CD14-positive monocyte (primary cell): Measurements from ENCODE around the gene IRX4. TPM values are rescaled to one million over a fixed set of nuclear protein-coding genes. Genes with fewer than 3 reads are reported as not detected.

ENCODE experiments used
- DNase-seq, 3 donors: peaks; one replicate each; pipeline ENCODE4 v3.0.0-alpha.2; 2011 to 2022
- H2AFZ ChIP-seq: 2 replicates; pipeline ENCODE4 v1.6.0; 2012; ENCODE audit warnings: mild to moderate bottlenecking, low read depth, low read length, inconsistent platforms; ENCODE audit not compliant: insufficient read depth, poor library complexity, severe bottlenecking
- H3K27ac ChIP-seq, 2 donors: 1 replicate in 1 of 2; 2 replicates in 1 of 2; pipeline ENCODE4 v1.5.1; 2012 to 2013; ENCODE audit warnings: low read length in 2 of 2, control low read depth in 1 of 2, inconsistent platforms in 1 of 2, low read depth in 1 of 2, mild to moderate bottlenecking in 1 of 2
- H3K27me3 ChIP-seq, 2 donors: one replicate each; pipeline versions ENCODE4 v1.6.0 to v1.6.1; 2011 to 2013; ENCODE audit warnings: low read length in 2 of 2; ENCODE audit not compliant: control insufficient read depth in 2 of 2, insufficient read depth in 2 of 2
- H3K36me3 ChIP-seq, 2 donors: replicated peaks in 1 of 2; 1 replicate in 1 of 2; 2 replicates in 1 of 2; pipeline versions ENCODE4 v1.5.1 to v1.6.1; 2012 to 2013; ENCODE audit warnings: low read length in 2 of 2, control low read depth in 1 of 2, inconsistent platforms in 1 of 2, mild to moderate bottlenecking in 1 of 2; ENCODE audit not compliant: insufficient read depth in 2 of 2, control insufficient read depth in 1 of 2
- H3K4me1 ChIP-seq, 2 donors: 1 replicate in 1 of 2; 2 replicates in 1 of 2; pipeline versions ENCODE4 v1.5.1 to v1.6.1; 2012 to 2013; ENCODE audit warnings: low read length in 2 of 2, control low read depth in 1 of 2, inconsistent platforms in 1 of 2, mild to moderate bottlenecking in 1 of 2, moderate library complexity in 1 of 2; ENCODE audit not compliant: insufficient read depth in 2 of 2, control insufficient read depth in 1 of 2
- H3K4me2 ChIP-seq: replicated peaks from 2 replicates; pipeline ENCODE3; 2012; ENCODE audit warnings: low read length, moderate library complexity, mild to moderate bottlenecking; ENCODE audit not compliant: poor library complexity, severe bottlenecking; ENCODE audit errors: extremely low read depth
- H3K4me3 ChIP-seq, 3 experiments: fragments of 200-600 bp in 1 of 3; sonication (generic) in 1 of 3; replicated peaks in 1 of 3; 1 replicate in 2 of 3; 2 replicates in 1 of 3; pipeline ENCODE4 v1.5.1; 2011 to 2013; ENCODE audit warnings: low read length in 3 of 3, mild to moderate bottlenecking in 3 of 3, control low read depth in 2 of 3, low read depth in 2 of 3, inconsistent platforms in 1 of 3, moderate library complexity in 1 of 3
- H3K79me2 ChIP-seq: 2 replicates; pipeline ENCODE4 v1.6.0; 2012; ENCODE audit warnings: mild to moderate bottlenecking, control low read depth, inconsistent platforms, low read length, moderate library complexity; ENCODE audit not compliant: insufficient read depth
- H3K9ac ChIP-seq: 2 replicates; pipeline ENCODE4 v1.6.0; 2017; ENCODE audit warnings: low read length, mild to moderate bottlenecking; ENCODE audit not compliant: insufficient read depth, poor library complexity, severe bottlenecking
- H3K9me3 ChIP-seq, 2 donors: replicated peaks in 1 of 2; 1 replicate in 1 of 2; 2 replicates in 1 of 2; pipeline versions ENCODE4 v1.5.1 to v1.6.1; 2012 to 2013; ENCODE audit warnings: low read length in 2 of 2, control low read depth in 1 of 2; ENCODE audit not compliant: control insufficient read depth in 1 of 2, insufficient read depth in 1 of 2
- H4K20me1 ChIP-seq: 2 replicates; pipeline ENCODE4 v1.6.0; 2012; ENCODE audit warnings: mild to moderate bottlenecking, low read length, control low read depth, moderate library complexity; ENCODE audit not compliant: insufficient read depth
- H3K27ac Mint-ChIP-seq, 7 donors: one replicate each; pipeline ENCODE4 v1.8.0; 2020; ENCODE audit warnings: mild to moderate bottlenecking in 7 of 7, mixed read lengths in 7 of 7, moderate library complexity in 6 of 7, inconsistent platforms in 2 of 7
- H3K27me3 Mint-ChIP-seq, 3 donors: one replicate each; pipeline ENCODE4 v1.8.0; 2021 to 2022; ENCODE audit warnings: low read depth in 3 of 3, mild to moderate bottlenecking in 3 of 3, mixed read lengths in 3 of 3, moderate library complexity in 3 of 3, inconsistent platforms in 1 of 3
- H3K36me3 Mint-ChIP-seq, 2 donors: one replicate each; pipeline ENCODE4 v1.8.0; 2020; ENCODE audit warnings: mixed read lengths in 2 of 2, inconsistent platforms in 1 of 2, mild to moderate bottlenecking in 1 of 2
- H3K4me1 Mint-ChIP-seq: one replicate; pipeline ENCODE4 v1.8.0; 2020; ENCODE audit warnings: mild to moderate bottlenecking, mixed read lengths
- H3K4me3 Mint-ChIP-seq, 2 donors: one replicate each; pipeline ENCODE4 v1.8.0; 2020; ENCODE audit warnings: mild to moderate bottlenecking in 2 of 2, mixed read lengths in 2 of 2, moderate library complexity in 1 of 2
- H3K9me3 Mint-ChIP-seq, 7 donors: one replicate each; pipeline ENCODE4 v1.8.0; 2020 to 2022; ENCODE audit warnings: mixed read lengths in 7 of 7, mild to moderate bottlenecking in 6 of 7, moderate library complexity in 6 of 7, inconsistent platforms in 2 of 7
- CTCF ChIP-seq: fragments of 200-600 bp; IDR thresholded peaks from one replicate; pipeline ENCODE4 v1.8.0; 2022; ENCODE audit warnings: antibody characterized with exemption, mild to moderate bottlenecking
- WGBS: methylation state at CpG from one replicate; pipeline ENCODE4 v1.1.5; 2013; ENCODE audit warnings: missing lambda C conversion rate; ENCODE audit not compliant: insufficient coverage; 5-methylcytosine and 5-hydroxymethylcytosine counted together
- intact Hi-C, 2 donors: fragments of 100-400 bp; cut with micrococcal nuclease; formaldehyde crosslinking; loops; one replicate each; pipeline versions ENCODE4 v1.15.0 to v1.15.1; 2023
- polyA plus RNA-seq, 3 donors: library from polyadenylated mRNA; depleted of rRNA in 1 of 3; unstranded in 2 of 3; stranded (reverse) in 1 of 3; fragments of 300-500 nt in 2 of 3; fragments of >200 nt in 1 of 3; fragmentation: Illumina TruSeq in 2 of 3; gene quantifications; 1 replicate in 2 of 3; 2 replicates in 1 of 3; pipeline ENCODE4 v1.2.3, GENCODE V29; 2012 to 2021

The IRX4 gene
- polyA plus RNA-seq, 3 donors: not detected

GRCh38 chr5:1868886-1869475 is 13.7 kb downstream of the IRX4 start:
- Mint-ChIP-seq H3K36me3 (no peaks in the 10 kb centered on the region), H3K9me3 (peaks cover 0 to 3% (median 0%) of the 10 kb centered on the region in 7 donors), H3K27me3 (peaks cover 38 to 62% (median 53%) of the 10 kb centered on the region in 3 donors), H3K4me3 (peak overlapping the region in 1 of 2 donors; percentile 16), H3K4me1 (no peaks in the 10 kb centered on the region), H3K27ac (no peak overlapping the region)
- no peak overlapping the region for H3K4me3 ChIP-seq
- H2AFZ ChIP-seq: no peak overlapping the region
- H3K27me3 ChIP-seq: peaks cover 9 to 43% of the 10 kb centered on the region in 2 donors
- H3K27ac ChIP-seq: no peak overlapping the region
- H3K4me2 ChIP-seq: no peak overlapping the region
- no peaks in the 10 kb centered on the region for H4K20me1 ChIP-seq
- TF ChIP-seq CTCF: no peak
- H3K36me3 ChIP-seq: no peaks in the 10 kb centered on the region
- no peak for DNase-seq
- H3K9ac ChIP-seq: no peak overlapping the region
- H3K79me2 ChIP-seq: no peaks in the 10 kb centered on the region
- no peaks in the 10 kb centered on the region for H3K4me1 ChIP-seq
- WGBS: 78% methylated on average over 19 of the region's 19 CpGs
- H3K9me3 ChIP-seq: peaks cover 9 to 13% of the 10 kb centered on the region in 2 donors
- intact Hi-C loops: no loop called here

DNA sequence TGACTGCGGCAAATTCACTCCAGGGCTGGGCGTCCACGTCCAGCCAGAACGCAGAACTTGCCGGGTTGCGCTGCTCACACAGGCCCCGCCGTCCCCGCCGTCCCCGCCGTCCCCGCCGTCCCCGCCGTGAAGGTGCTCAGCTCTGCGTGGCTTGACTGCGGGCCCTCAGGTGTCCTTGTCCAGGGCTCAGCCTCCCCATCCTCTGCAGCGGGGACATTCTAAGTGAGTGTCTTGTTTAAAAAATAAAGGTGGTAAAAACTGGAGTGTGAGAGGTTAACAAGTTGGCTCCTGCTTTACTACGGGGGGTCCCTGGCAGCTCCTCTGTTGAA is 14.9 kb downstream of the IRX4 start:
- H3K4me3 Mint-ChIP-seq: peak overlapping the region in 1 of 2 donors; percentile 50
- Histone ChIP-seq H3K27me3 (peaks cover 0 to 31% of the 10 kb centered on the region in 2 donors), H3K36me3 (no peaks in the 10 kb centered on the region), H3K4me2 (no peak overlapping the region), H3K27ac (no peak overlapping the region), H3K79me2 (no peaks in the 10 kb centered on the region), H3K4me3 (no peak overlapping the region), H3K4me1 (no peaks in the 10 kb centered on the region), H3K9ac (no peak overlapping the region), H3K9me3 (peaks cover 9 to 13% of the 10 kb centered on the region in 2 donors), H2AFZ (no peak overlapping the region), H4K20me1 (no peaks in the 10 kb centered on the region)
- no peak for TF ChIP-seq CTCF
- H3K4me1 Mint-ChIP-seq: no peaks in the 10 kb centered on the region
- peaks cover 0 to 3% (median 0%) of the 10 kb centered on the region in 7 donors for H3K9me3 Mint-ChIP-seq
- intact Hi-C loops: no loop called here
- DNase-seq: no peak
- no peaks in the 10 kb centered on the region for H3K36me3 Mint-ChIP-seq
- no peak overlapping the region for H3K27ac Mint-ChIP-seq
- peaks cover 30 to 52% (median 45%) of the 10 kb centered on the region in 3 donors for H3K27me3 Mint-ChIP-seq
- WGBS: 26% methylated on average over 19 of the region's 20 CpGs
